Adrenal gland (tissue), 5 donors: ENCODE data around the gene WLS.

Experiments used
- POLR2A ChIP-seq, 2 donors: fragments of 450-650 bp; IDR thresholded peaks; one replicate each; pipeline ENCODE4 v1.6.1; 2017; ENCODE audit warnings: antibody characterized with exemption in 2 of 2, mild to moderate bottlenecking in 2 of 2, moderate library complexity in 1 of 2
- TF ChIP-seq, protein P1 (sequence below), 6 experiments: fragments of 450-650 bp in 4 of 6; fragments of 200-600 bp in 2 of 6; sonication (generic) in 1 of 6; IDR thresholded peaks; 1 replicate in 5 of 6; 2 replicates in 1 of 6; pipeline versions ENCODE4 v1.5.1 to v1.8.0; 2016 to 2021; ENCODE audit warnings: antibody characterized with exemption in 6 of 6, mild to moderate bottlenecking in 2 of 6, moderate library complexity in 1 of 6
- donor health status: DM: no; HTN: no; CAD: no.

DNA sequence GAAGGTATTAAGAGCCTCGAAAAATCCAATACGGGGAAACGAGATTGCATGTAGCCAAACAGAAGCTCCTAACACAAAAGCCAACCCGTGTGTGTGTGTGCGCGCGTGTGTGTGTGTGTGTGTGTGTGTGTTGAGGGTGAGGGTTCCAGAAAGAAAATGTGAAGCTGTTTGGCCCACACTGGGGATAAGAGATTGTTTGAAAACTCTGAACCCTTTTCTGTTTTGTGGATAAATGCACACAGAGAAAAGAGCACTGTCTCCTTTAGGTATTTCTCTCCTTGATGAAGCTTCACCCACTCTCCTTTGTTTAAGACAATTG is 1.9 kb downstream of the WLS start:
- TF ChIP-seq, protein P1, sequence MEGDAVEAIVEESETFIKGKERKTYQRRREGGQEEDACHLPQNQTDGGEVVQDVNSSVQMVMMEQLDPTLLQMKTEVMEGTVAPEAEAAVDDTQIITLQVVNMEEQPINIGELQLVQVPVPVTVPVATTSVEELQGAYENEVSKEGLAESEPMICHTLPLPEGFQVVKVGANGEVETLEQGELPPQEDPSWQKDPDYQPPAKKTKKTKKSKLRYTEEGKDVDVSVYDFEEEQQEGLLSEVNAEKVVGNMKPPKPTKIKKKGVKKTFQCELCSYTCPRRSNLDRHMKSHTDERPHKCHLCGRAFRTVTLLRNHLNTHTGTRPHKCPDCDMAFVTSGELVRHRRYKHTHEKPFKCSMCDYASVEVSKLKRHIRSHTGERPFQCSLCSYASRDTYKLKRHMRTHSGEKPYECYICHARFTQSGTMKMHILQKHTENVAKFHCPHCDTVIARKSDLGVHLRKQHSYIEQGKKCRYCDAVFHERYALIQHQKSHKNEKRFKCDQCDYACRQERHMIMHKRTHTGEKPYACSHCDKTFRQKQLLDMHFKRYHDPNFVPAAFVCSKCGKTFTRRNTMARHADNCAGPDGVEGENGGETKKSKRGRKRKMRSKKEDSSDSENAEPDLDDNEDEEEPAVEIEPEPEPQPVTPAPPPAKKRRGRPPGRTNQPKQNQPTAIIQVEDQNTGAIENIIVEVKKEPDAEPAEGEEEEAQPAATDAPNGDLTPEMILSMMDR (IDR thresholded peaks at IDR 0.05), result no peak
- no peak for TF ChIP-seq POLR2A (IDR thresholded peaks at IDR 0.05)
